ENCODE results near the gene ANXA6. TPM values are rescaled to one million over a fixed set of nuclear protein-coding genes. Genes with fewer than 3 reads are reported as not detected.

ANXA6 gene
- polyA plus RNA-seq, 1 donor, result 112 TPM

- Histone ChIP-seq H3K9me3 (ENCODE audit: control insufficient read depth, low read depth, low read length) (no peaks in the 10 kb centered on the region), H3K4me3 (ENCODE audit: low read length) (no peak overlapping the region), H3K27me3 (ENCODE audit: control insufficient read depth, insufficient read depth, low read length) (no peaks in the 10 kb centered on the region), H3K4me1 (ENCODE audit: control insufficient read depth, insufficient read depth, low read length) (peaks cover 13% of the 10 kb centered on the region), H3K27ac (ENCODE audit: low read length) (no peak overlapping the region), H3K36me3 (ENCODE audit: control insufficient read depth, insufficient read depth, low read length) (peaks cover 55% of the 10 kb centered on the region)
- peak in 1 of 2 donors; percentile 50 for DNase-seq
- WGBS (ENCODE audit: insufficient coverage, low lambda C conversion rate), result no CpG with 5 or more reads among the region's 5 CpGs
Observed at GRCh38 chr5:151104795-151105194, 52.8 kb downstream of the ANXA6 start.

DNA sequence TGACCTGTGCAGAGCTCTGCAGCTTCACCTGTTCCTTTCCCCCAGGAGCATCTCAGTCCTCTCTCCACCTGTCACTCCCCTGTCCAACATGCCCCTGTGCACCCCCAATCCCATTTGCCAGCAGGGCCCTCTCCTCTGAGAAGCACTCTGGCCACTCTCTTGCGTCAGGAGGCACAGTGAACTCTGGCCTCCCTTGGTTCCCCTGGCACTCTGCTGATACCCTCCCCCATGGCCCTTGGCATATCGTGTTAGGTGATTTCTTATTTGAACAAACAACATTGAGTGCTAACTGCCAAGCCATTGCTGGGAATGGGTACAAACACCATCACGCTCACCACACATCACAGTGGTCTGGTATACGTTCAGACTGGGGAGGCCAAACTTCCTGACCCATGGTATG is 55.8 kb downstream of the ANXA6 start:
- WGBS (ENCODE audit: insufficient coverage, low lambda C conversion rate), result no CpG with 5 or more reads among the region's 4 CpGs

GRCh38 chr5:151101151-151101550 is 56.4 kb downstream of the ANXA6 start:
- no peak for DNase-seq
- Histone ChIP-seq H3K4me3 (ENCODE audit: low read length) (no peak overlapping the region), H3K27ac (ENCODE audit: low read length) (no peak overlapping the region), H3K27me3 (ENCODE audit: control insufficient read depth, insufficient read depth, low read length) (no peaks in the 10 kb centered on the region), H3K4me1 (ENCODE audit: control insufficient read depth, insufficient read depth, low read length) (peaks cover 25% of the 10 kb centered on the region), H3K9me3 (ENCODE audit: control insufficient read depth, low read depth, low read length) (no peaks in the 10 kb centered on the region), H3K36me3 (ENCODE audit: control insufficient read depth, insufficient read depth, low read length) (peaks cover 27% of the 10 kb centered on the region)
- WGBS (ENCODE audit: insufficient coverage, low lambda C conversion rate), result 100% methylated on average over 1 of the region's 9 CpGs

More for the DNA sequence above, 55.8 kb downstream of the ANXA6 start:
- H3K4me3 ChIP-seq (ENCODE audit: low read length), result no peak overlapping the region
- no peak overlapping the region for H3K27ac ChIP-seq (ENCODE audit: low read length)
- no peak for DNase-seq
- peaks cover 20% of the 10 kb centered on the region for H3K4me1 ChIP-seq (ENCODE audit: control insufficient read depth, insufficient read depth, low read length)
- H3K27me3 ChIP-seq (ENCODE audit: control insufficient read depth, insufficient read depth, low read length), result no peaks in the 10 kb centered on the region
- H3K36me3 ChIP-seq (ENCODE audit: control insufficient read depth, insufficient read depth, low read length), result peaks cover 31% of the 10 kb centered on the region
- H3K9me3 ChIP-seq (ENCODE audit: control insufficient read depth, low read depth, low read length), result no peaks in the 10 kb centered on the region

- peaks cover 22% of the 10 kb centered on the region for H3K36me3 ChIP-seq (ENCODE audit: control insufficient read depth, insufficient read depth, low read length)
- no peak for DNase-seq
- H3K4me1 ChIP-seq (ENCODE audit: control insufficient read depth, insufficient read depth, low read length), result peaks cover 30% of the 10 kb centered on the region
- H3K9me3 ChIP-seq (ENCODE audit: control insufficient read depth, low read depth, low read length), result no peaks in the 10 kb centered on the region
- no peak overlapping the region for H3K4me3 ChIP-seq (ENCODE audit: low read length)
- WGBS (ENCODE audit: insufficient coverage, low lambda C conversion rate), result no CpG with 5 or more reads among the region's 4 CpGs
- H3K27ac ChIP-seq (ENCODE audit: low read length), result peak overlapping the region; percentile 39
- H3K27me3 ChIP-seq (ENCODE audit: control insufficient read depth, insufficient read depth, low read length), result no peaks in the 10 kb centered on the region
Observed at GRCh38 chr5:151100681-151101080, 56.9 kb downstream of the ANXA6 start.

GRCh38 chr5:151098768-151099121 is 58.8 kb downstream of the ANXA6 start:
- Histone ChIP-seq H3K9me3 (ENCODE audit: control insufficient read depth, low read depth, low read length) (no peaks in the 10 kb centered on the region), H3K4me3 (ENCODE audit: low read length) (no peak overlapping the region), H3K27ac (ENCODE audit: low read length) (no peak overlapping the region), H3K36me3 (ENCODE audit: control insufficient read depth, insufficient read depth, low read length) (peaks cover 11% of the 10 kb centered on the region), H3K27me3 (ENCODE audit: control insufficient read depth, insufficient read depth, low read length) (no peaks in the 10 kb centered on the region), H3K4me1 (ENCODE audit: control insufficient read depth, insufficient read depth, low read length) (peaks cover 49% of the 10 kb centered on the region)
- no CpG with 5 or more reads among the region's 4 CpGs for WGBS (ENCODE audit: insufficient coverage, low lambda C conversion rate)
- no peak for DNase-seq

DNA sequence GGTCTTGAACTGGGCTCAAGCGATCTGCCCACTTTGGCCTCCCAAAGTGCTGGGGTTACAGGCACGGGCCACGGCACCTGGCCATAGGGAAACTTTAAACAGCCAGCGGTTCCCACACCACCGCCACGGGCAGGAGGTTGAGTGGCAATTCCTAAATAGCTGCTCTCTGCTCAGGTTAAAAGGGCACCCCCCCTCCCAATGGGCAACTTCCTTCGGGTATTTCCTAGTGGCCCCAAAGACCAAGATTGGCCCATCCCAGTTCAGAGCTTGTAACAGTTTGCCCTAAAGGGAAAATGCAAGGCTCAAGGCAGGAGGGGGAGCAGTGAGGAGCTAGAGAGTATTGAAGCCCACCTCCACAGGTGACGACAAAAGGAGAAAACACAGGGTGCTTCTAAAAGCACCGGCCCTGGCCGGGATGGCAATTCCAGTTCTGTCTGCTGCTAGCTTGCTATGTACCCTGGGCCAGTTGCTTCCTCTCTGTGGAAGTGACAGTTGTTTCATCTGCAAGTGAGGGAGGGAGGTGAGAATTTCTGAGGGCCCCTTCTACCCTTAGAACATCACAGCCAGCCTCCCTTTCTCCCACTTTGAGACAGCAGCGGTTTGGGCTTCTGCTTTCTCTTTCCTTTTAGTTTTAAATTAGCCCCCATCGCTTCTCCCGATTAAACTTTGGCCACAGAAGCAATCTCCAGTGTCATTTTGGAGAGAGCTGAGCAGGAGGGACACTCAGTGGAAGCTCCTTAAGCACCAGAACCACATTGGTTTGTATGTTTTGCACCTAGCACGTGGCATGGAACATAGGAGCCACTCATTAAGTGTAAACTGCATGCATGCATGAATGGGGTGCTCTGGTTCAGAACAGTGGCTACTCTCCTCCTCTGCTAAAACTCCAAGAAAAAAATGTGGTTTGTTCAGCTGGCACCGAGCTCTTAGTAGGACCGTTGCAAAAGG is 59.5 kb downstream of the ANXA6 start:
- DNase-seq, result no peak
- H3K27me3 ChIP-seq (ENCODE audit: control insufficient read depth, insufficient read depth, low read length), result no peaks in the 10 kb centered on the region
- peaks cover 56% of the 10 kb centered on the region for H3K4me1 ChIP-seq (ENCODE audit: control insufficient read depth, insufficient read depth, low read length)
- peaks cover 6% of the 10 kb centered on the region for H3K36me3 ChIP-seq (ENCODE audit: control insufficient read depth, insufficient read depth, low read length)
- WGBS (ENCODE audit: insufficient coverage, low lambda C conversion rate), result no CpG with 5 or more reads among the region's 16 CpGs
- no peaks in the 10 kb centered on the region for H3K9me3 ChIP-seq (ENCODE audit: control insufficient read depth, low read depth, low read length)
- no peak overlapping the region for H3K4me3 ChIP-seq (ENCODE audit: low read length)
- H3K27ac ChIP-seq (ENCODE audit: low read length), result no peak overlapping the region

DNA sequence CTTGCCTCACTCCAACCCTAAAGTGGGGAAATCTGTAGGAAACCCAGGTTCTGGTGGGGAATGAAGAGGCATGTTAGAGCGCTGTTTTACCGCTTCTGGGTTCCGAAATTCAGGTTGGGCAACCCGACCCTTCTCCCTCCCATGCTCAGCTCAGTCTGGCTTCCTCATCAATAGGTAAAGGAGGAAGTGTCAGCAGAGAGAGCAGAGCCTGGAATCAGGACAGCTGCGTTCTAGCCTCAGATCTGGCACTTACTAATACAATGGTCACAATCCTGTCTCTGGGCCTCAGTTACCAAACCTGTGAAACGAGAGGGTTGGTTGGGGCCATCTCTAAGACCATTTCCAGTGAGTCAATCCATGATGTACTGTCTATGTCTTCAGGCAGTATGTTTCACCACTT is 60.5 kb downstream of the ANXA6 start:
- no CpG with 5 or more reads among the region's 6 CpGs for WGBS (ENCODE audit: insufficient coverage, low lambda C conversion rate)
- Histone ChIP-seq H3K27ac (ENCODE audit: low read length) (no peak overlapping the region), H3K4me1 (ENCODE audit: control insufficient read depth, insufficient read depth, low read length) (peaks cover 62% of the 10 kb centered on the region), H3K27me3 (ENCODE audit: control insufficient read depth, insufficient read depth, low read length) (no peaks in the 10 kb centered on the region), H3K4me3 (ENCODE audit: low read length) (no peak overlapping the region), H3K9me3 (ENCODE audit: control insufficient read depth, low read depth, low read length) (no peaks in the 10 kb centered on the region), H3K36me3 (ENCODE audit: control insufficient read depth, insufficient read depth, low read length) (peaks cover 6% of the 10 kb centered on the region)
- DNase-seq, result no peak

- no peak overlapping the region for H3K4me3 ChIP-seq (ENCODE audit: low read length)
- no peaks in the 10 kb centered on the region for H3K36me3 ChIP-seq (ENCODE audit: control insufficient read depth, insufficient read depth, low read length)
- peak in 1 of 2 donors; percentile 85 for DNase-seq
- WGBS (ENCODE audit: insufficient coverage, low lambda C conversion rate), result no CpG with 5 or more reads among the region's 6 CpGs
- H3K27ac ChIP-seq (ENCODE audit: low read length), result peak overlapping the region; percentile 89
- peaks cover 60% of the 10 kb centered on the region for H3K4me1 ChIP-seq (ENCODE audit: control insufficient read depth, insufficient read depth, low read length)
- no peaks in the 10 kb centered on the region for H3K9me3 ChIP-seq (ENCODE audit: control insufficient read depth, low read depth, low read length)
- H3K27me3 ChIP-seq (ENCODE audit: control insufficient read depth, insufficient read depth, low read length), result no peaks in the 10 kb centered on the region
Observed at GRCh38 chr5:151096001-151096373, 61.6 kb downstream of the ANXA6 start.

- no CpG with 5 or more reads among the region's 5 CpGs for WGBS (ENCODE audit: insufficient coverage, low lambda C conversion rate)
- Histone ChIP-seq H3K27ac (ENCODE audit: low read length) (peak overlapping the region; percentile 89), H3K9me3 (ENCODE audit: control insufficient read depth, low read depth, low read length) (no peaks in the 10 kb centered on the region), H3K4me3 (ENCODE audit: low read length) (no peak overlapping the region), H3K27me3 (ENCODE audit: control insufficient read depth, insufficient read depth, low read length) (no peaks in the 10 kb centered on the region), H3K4me1 (ENCODE audit: control insufficient read depth, insufficient read depth, low read length) (peaks cover 55% of the 10 kb centered on the region), H3K36me3 (ENCODE audit: control insufficient read depth, insufficient read depth, low read length) (no peaks in the 10 kb centered on the region)
- DNase-seq, result peak; percentile 95 to 98
Observed at GRCh38 chr5:151095341-151096000, 62.1 kb downstream of the ANXA6 start.

- no peaks in the 10 kb centered on the region for H3K27me3 ChIP-seq (ENCODE audit: control insufficient read depth, insufficient read depth, low read length)
- peak overlapping the region; percentile 89 for H3K27ac ChIP-seq (ENCODE audit: low read length)
- H3K9me3 ChIP-seq (ENCODE audit: control insufficient read depth, low read depth, low read length), result no peaks in the 10 kb centered on the region
- DNase-seq, result peak; percentile 73 to 84
- peaks cover 49% of the 10 kb centered on the region for H3K4me1 ChIP-seq (ENCODE audit: control insufficient read depth, insufficient read depth, low read length)
- no peaks in the 10 kb centered on the region for H3K36me3 ChIP-seq (ENCODE audit: control insufficient read depth, insufficient read depth, low read length)
- no peak overlapping the region for H3K4me3 ChIP-seq (ENCODE audit: low read length)
- no CpG with 5 or more reads among the region's 8 CpGs for WGBS (ENCODE audit: insufficient coverage, low lambda C conversion rate)
Observed at GRCh38 chr5:151094852-151095245, 62.7 kb downstream of the ANXA6 start.
